Caco-2 (cell line): ENCODE data around the gene VAV2. TPM values are rescaled to one million over a fixed set of nuclear protein-coding genes. Genes with fewer than 3 reads are reported as not detected.

Experiments used
- BruUV-seq: library from RNA; stranded (reverse); fragments of 400-500 nt; replicated peaks from 2 replicates; lab custom pipeline; 2021; lab: Mats Ljungman, UMichigan
- CTCF ChIA-PET: fragments of 300-600 bp; sonication (Branson Sonifier 250); formaldehyde crosslinking; loops from one replicate; lab custom pipeline; 2022; ENCODE audit warnings: antibody characterized with exemption; lab: Charles Lee
- POLR2A ChIA-PET: fragments of 300-600 bp; sonication (Branson Sonifier 250); formaldehyde crosslinking; loops from one replicate; lab custom pipeline; 2022; ENCODE audit warnings: antibody characterized with exemption; lab: Charles Lee
- DNase-seq, 2 experiments: peaks; one replicate each; pipeline versions ENCODE4 v3.0.0 to v3.0.0-alpha.2; 2020 to 2022
- H3K27me3 ChIP-seq: replicated peaks from 2 replicates; pipeline ENCODE4 v1.6.0; 2011; ENCODE audit warnings: low read length; ENCODE audit not compliant: control insufficient read depth, insufficient read depth
- H3K36me3 ChIP-seq: 2 replicates; pipeline ENCODE4 v1.5.1; 2011; ENCODE audit warnings: low read length; ENCODE audit not compliant: control insufficient read depth, insufficient read depth
- H3K4me1 ChIP-seq: fragments of 250-450 bp; sonication (Bioruptor Pico); 2 replicates; pipeline ENCODE4 v1.5.1; 2020; ENCODE audit warnings: mild to moderate bottlenecking
- H3K4me3 ChIP-seq: 2 replicates; pipeline ENCODE4 v1.5.1; 2011; ENCODE audit warnings: low read depth, mild to moderate bottlenecking, control low read depth, low read length
- H3K9me3 ChIP-seq: fragments of 250-450 bp; sonication (Bioruptor Pico); 2 replicates; pipeline ENCODE4 v1.5.1; 2020; ENCODE audit warnings: mild to moderate bottlenecking, moderate library complexity
- H3K27ac Mint-ChIP-seq: one replicate; pipeline ENCODE4 v1.8.0; 2022; ENCODE audit warnings: mixed read lengths; ENCODE audit not compliant: unreplicated experiment
- H3K27me3 Mint-ChIP-seq: one replicate; pipeline ENCODE4 v1.8.0; 2022; ENCODE audit warnings: mixed read lengths; ENCODE audit not compliant: insufficient read depth, unreplicated experiment
- H3K36me3 Mint-ChIP-seq: one replicate; pipeline ENCODE4 v1.8.0; 2022; ENCODE audit warnings: mild to moderate bottlenecking, mixed read lengths; ENCODE audit not compliant: insufficient read depth, unreplicated experiment
- H3K4me1 Mint-ChIP-seq: one replicate; pipeline ENCODE4 v1.8.0; 2022; ENCODE audit warnings: low read depth, mixed read lengths; ENCODE audit not compliant: unreplicated experiment
- H3K4me3 Mint-ChIP-seq: one replicate; pipeline ENCODE4 v1.8.0; 2022; ENCODE audit warnings: mild to moderate bottlenecking, moderate library complexity, mixed read lengths; ENCODE audit not compliant: unreplicated experiment
- H3K9me3 Mint-ChIP-seq: one replicate; pipeline ENCODE4 v1.8.0; 2022; ENCODE audit warnings: mixed read lengths; ENCODE audit not compliant: unreplicated experiment
- CTCF ChIP-seq, 2 experiments: fragments of 200-600 bp in 1 of 2; IDR thresholded peaks; 1 replicate in 1 of 2; 2 replicates in 1 of 2; pipeline versions ENCODE4 v1.5.1 to v1.8.0; 2011 to 2022; ENCODE audit warnings: antibody characterized with exemption in 1 of 2, control low read depth in 1 of 2, inconsistent platforms in 1 of 2, low read depth in 1 of 2, low read length in 1 of 2, mild to moderate bottlenecking in 1 of 2, moderate library complexity in 1 of 2; ENCODE audit not compliant: insufficient read depth in 1 of 2, severe bottlenecking in 1 of 2, unreplicated experiment in 1 of 2
- intact Hi-C: fragments of 100-400 bp; cut with micrococcal nuclease; formaldehyde crosslinking; loops from one replicate; pipeline ENCODE4 v1.10.0; 2022; ENCODE audit not compliant: unreplicated experiment
- total RNA-seq: library from RNA; stranded (reverse); gene quantifications from 2 replicates; pipeline ENCODE4 v1.2.3, GENCODE V29; 2022

The VAV2 gene
- total RNA-seq, 1 experiment from 2014 or later, result 55.3 TPM

GRCh38 chr9:133854048-133854447 is 138.1 kb downstream of the VAV2 start:
- DNase-seq, result no peak
- Histone ChIP-seq H3K4me3 (no peak overlapping the region), H3K27me3 (no peaks in the 10 kb centered on the region), H3K4me1 (peaks cover 28% of the 10 kb centered on the region), H3K36me3 (peaks cover 4% of the 10 kb centered on the region), H3K9me3 (no peaks in the 10 kb centered on the region)
- Mint-ChIP-seq H3K9me3 (no peaks in the 10 kb centered on the region), H3K27ac (no peak overlapping the region), H3K36me3 (peaks cover 41% of the 10 kb centered on the region), H3K27me3 (no peaks in the 10 kb centered on the region), H3K4me1 (peaks cover 16% of the 10 kb centered on the region), H3K4me3 (no peak overlapping the region)
- ChIA-PET CTCF (no interaction called here), POLR2A (no interaction called here)
- TF ChIP-seq CTCF (IDR thresholded peaks at IDR 0.05; ENCODE audit: insufficient read depth in 1 of 2, low read depth in 1 of 2, low read length in 1 of 2, severe bottlenecking in 1 of 2, unreplicated experiment in 1 of 2), result no peak
- BruUV-seq, result no TSS peak
- intact Hi-C loops, result no loop called here

DNA sequence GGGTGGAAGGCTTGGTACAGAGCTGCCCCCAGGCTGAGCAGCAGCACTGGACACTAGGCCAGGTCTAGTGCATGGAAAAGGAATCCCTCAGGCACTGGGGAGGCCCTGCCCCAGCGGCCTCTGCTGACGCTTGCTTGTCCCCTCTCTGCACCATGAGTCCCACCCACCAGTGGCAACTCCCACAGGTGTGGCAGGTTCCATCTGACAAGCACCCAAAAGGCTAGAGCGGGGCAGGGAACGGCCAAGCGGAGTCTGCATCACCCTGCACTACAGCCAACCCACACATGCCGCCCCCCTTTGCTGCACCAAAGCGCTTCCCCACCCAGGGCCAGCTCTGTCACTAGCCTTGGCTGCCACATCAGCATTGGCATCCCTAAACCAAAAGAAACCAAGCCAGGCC is 138.8 kb downstream of the VAV2 start:
- H3K36me3 Mint-ChIP-seq, result peaks cover 42% of the 10 kb centered on the region
- no peak overlapping the region for H3K4me3 ChIP-seq
- H3K9me3 ChIP-seq, result no peaks in the 10 kb centered on the region
- no peaks in the 10 kb centered on the region for H3K27me3 ChIP-seq
- no peaks in the 10 kb centered on the region for H3K9me3 Mint-ChIP-seq
- no peak for TF ChIP-seq CTCF (IDR thresholded peaks at IDR 0.05; ENCODE audit: insufficient read depth in 1 of 2, low read depth in 1 of 2, low read length in 1 of 2, severe bottlenecking in 1 of 2, unreplicated experiment in 1 of 2)
- intact Hi-C loops, result no loop called here
- DNase-seq, result no peak
- H3K27ac Mint-ChIP-seq, result no peak overlapping the region
- POLR2A ChIA-PET, result no interaction called here
- peaks cover 4% of the 10 kb centered on the region for H3K36me3 ChIP-seq
- H3K4me1 ChIP-seq, result peaks cover 28% of the 10 kb centered on the region
- H3K4me1 Mint-ChIP-seq, result peaks cover 16% of the 10 kb centered on the region
- H3K27me3 Mint-ChIP-seq, result no peaks in the 10 kb centered on the region
- CTCF ChIA-PET, result no interaction called here
- BruUV-seq, result no TSS peak
- H3K4me3 Mint-ChIP-seq, result no peak overlapping the region

GRCh38 chr9:133852431-133852830 is 139.7 kb downstream of the VAV2 start:
- no TSS peak for BruUV-seq
- H3K36me3 Mint-ChIP-seq, result peaks cover 50% of the 10 kb centered on the region
- H3K4me3 ChIP-seq, result no peak overlapping the region
- ChIA-PET POLR2A (no interaction called here), CTCF (no interaction called here)
- no peak for TF ChIP-seq CTCF (IDR thresholded peaks at IDR 0.05; ENCODE audit: insufficient read depth in 1 of 2, low read depth in 1 of 2, low read length in 1 of 2, severe bottlenecking in 1 of 2, unreplicated experiment in 1 of 2)
- no peak overlapping the region for H3K4me3 Mint-ChIP-seq
- peaks cover 4% of the 10 kb centered on the region for H3K36me3 ChIP-seq
- peaks cover 28% of the 10 kb centered on the region for H3K4me1 ChIP-seq
- no peaks in the 10 kb centered on the region for H3K9me3 ChIP-seq
- H3K9me3 Mint-ChIP-seq, result no peaks in the 10 kb centered on the region
- no peak for DNase-seq
- H3K27me3 Mint-ChIP-seq, result no peaks in the 10 kb centered on the region
- intact Hi-C loops, result no loop called here
- no peak overlapping the region for H3K27ac Mint-ChIP-seq
- no peaks in the 10 kb centered on the region for H3K27me3 ChIP-seq
- peaks cover 16% of the 10 kb centered on the region for H3K4me1 Mint-ChIP-seq
